Measurements from ENCODE around the gene MEGF6. TPM values are rescaled to one million over a fixed set of nuclear protein-coding genes. Genes with fewer than 3 reads are reported as not detected.

Gene MEGF6
- total RNA-seq, 1 donor: 102 TPM

DNA sequence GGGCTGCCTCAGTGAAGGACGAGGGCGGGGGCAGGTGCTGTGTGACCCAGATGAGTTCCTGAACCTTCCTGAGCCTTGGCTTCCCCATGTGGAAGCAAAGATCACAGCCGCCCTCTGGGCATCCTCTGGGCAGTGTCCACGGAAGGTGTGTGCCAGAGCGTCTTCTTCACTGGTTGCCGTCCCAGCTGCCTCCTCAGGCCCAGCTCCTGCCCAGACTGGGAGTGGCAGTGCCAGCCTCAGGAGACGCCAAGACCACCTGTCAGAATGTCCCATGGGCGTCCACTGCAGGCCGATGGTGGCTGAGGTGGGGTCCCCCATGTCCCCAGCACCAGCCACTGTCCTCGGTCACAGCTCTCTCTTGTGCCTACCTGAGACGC is 146.7 kb downstream of the MEGF6 start:
- DNase-seq (ENCODE audit: low read depth): no peak
- H3K4me3 ChIP-seq (ENCODE audit: low read depth, low read length): no peak overlapping the region
- TF ChIP-seq, protein P1, sequence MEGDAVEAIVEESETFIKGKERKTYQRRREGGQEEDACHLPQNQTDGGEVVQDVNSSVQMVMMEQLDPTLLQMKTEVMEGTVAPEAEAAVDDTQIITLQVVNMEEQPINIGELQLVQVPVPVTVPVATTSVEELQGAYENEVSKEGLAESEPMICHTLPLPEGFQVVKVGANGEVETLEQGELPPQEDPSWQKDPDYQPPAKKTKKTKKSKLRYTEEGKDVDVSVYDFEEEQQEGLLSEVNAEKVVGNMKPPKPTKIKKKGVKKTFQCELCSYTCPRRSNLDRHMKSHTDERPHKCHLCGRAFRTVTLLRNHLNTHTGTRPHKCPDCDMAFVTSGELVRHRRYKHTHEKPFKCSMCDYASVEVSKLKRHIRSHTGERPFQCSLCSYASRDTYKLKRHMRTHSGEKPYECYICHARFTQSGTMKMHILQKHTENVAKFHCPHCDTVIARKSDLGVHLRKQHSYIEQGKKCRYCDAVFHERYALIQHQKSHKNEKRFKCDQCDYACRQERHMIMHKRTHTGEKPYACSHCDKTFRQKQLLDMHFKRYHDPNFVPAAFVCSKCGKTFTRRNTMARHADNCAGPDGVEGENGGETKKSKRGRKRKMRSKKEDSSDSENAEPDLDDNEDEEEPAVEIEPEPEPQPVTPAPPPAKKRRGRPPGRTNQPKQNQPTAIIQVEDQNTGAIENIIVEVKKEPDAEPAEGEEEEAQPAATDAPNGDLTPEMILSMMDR (IDR thresholded peaks at IDR 0.05; ENCODE audit: insufficient read depth, low read length): no peak

DNA sequence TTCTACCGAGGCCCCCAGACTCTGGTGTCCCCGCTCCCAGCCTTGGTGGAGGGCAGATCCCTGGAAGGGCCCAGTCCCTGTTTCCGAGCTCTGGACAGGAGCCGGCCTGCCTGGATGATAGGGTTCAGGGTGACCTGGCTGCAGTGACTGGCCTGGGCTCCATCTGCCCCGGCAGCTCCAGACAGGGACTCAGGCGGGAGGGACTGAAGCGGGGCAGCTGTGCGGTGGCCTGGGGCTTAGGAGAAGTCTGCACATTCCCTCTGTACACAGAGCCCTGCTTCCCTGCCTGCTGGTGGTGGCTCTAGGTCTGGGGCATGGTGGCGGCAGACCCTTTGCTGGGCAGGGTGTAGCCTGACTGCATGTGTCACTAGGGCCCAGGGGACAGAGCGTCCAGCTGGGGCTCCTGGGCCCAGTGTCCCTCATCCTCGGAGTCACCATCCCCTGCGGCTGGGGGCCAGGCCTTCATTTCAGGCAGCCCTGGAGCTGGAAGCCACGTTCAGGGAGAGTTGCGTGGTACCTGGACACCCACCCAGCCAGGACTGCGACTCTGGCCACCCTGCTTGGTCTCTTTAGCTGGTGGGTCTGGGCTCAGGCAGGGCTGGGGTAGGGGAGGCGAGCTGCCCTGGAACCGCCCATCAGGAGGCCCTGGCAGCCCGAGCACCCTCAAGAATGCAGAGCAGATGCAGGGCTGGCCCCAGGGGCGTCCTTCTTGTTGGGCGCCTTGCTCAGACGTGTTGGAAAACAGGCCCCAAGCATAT is 147.2 kb downstream of the MEGF6 start:
- DNase-seq (ENCODE audit: low read depth): no peak
- TF ChIP-seq, protein P1 (IDR thresholded peaks at IDR 0.05; ENCODE audit: insufficient read depth, low read length): no peak
- no peak overlapping the region for H3K4me3 ChIP-seq (ENCODE audit: low read depth, low read length)

DNA sequence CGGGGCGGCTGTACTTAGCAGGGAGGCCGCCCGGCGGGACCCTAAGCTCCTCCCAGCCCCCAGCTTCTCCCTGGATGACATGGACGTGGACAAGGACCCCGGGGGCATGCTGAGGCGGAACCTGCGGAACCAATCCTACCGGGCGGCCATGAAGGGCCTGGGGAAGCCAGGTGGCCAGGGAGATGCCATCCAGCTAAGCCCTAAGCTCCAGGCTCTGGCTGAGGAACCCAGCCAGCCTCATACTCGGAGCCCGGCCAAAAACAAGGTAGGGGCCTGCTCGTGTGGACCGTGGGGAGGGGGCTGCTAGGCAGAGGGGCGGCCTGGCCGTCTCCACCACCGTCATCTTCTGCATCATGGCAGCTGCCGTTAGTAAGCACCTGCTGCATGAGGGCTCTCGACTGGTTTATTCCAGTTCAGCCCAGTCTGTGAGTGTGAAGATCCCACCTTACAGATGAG is 147.9 kb downstream of the MEGF6 start:
- TF ChIP-seq, protein P1 (IDR thresholded peaks at IDR 0.05; ENCODE audit: insufficient read depth, low read length): no peak
- DNase-seq (ENCODE audit: low read depth): no peak
- H3K4me3 ChIP-seq (ENCODE audit: low read depth, low read length): no peak overlapping the region

DNA sequence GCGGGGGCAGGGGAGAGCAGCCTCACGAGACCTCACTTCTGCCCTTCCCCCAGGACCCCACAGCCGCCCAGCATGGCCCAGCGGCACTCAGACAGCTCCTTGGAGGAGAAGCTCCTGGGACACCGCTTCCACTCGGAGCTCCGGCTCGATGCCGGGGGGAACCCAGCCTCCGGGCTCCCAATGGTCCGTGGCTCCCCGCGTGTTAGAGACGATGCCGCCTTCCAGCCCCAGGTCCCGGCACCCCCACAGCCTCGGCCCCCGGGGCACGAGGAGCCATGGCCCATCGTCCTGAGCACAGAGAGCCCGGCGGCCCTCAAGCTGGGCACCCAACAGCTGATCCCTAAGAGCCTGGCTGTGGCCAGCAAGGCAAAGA is 148.3 kb downstream of the MEGF6 start:
- no peak for DNase-seq (ENCODE audit: low read depth)
- H3K4me3 ChIP-seq (ENCODE audit: low read depth, low read length): no peak overlapping the region
- TF ChIP-seq, protein P1 (IDR thresholded peaks at IDR 0.05; ENCODE audit: insufficient read depth, low read length): no peak

DNA sequence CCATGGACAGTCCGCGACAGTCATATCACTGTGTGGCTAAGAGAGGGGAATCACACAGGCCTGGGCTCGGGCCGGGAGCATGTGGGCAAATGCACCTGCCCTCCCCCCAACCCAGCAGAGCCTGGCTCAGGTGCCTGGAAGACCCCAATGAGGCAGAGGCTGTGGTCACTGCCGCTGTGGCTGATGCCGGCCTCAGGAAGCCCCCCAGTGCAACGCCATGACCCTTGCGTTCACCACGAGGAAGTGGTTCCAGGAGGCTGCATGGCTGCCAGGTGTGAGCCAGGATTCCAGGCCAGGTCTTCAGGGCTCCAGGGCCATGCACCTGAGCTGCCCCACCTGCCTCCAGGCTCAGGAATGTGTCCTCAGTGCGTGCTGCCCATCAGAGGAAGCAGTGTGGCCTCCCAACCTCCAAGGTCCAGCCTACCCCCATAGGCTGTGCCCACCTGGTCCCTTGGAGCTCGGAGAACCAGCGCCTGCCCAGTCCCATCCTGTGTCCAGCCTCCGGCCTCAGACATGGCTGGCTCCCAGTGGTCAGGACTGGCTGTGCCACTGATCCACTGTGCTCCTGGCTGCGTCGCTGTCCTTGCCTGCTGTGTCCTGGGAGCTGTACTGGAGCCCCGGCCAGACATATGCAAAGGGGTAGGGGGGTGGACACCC is 148.8 kb downstream of the MEGF6 start:
- DNase-seq (ENCODE audit: low read depth): no peak
- TF ChIP-seq, protein P1 (IDR thresholded peaks at IDR 0.05; ENCODE audit: insufficient read depth, low read length): no peak
- no peak overlapping the region for H3K4me3 ChIP-seq (ENCODE audit: low read depth, low read length)

DNA sequence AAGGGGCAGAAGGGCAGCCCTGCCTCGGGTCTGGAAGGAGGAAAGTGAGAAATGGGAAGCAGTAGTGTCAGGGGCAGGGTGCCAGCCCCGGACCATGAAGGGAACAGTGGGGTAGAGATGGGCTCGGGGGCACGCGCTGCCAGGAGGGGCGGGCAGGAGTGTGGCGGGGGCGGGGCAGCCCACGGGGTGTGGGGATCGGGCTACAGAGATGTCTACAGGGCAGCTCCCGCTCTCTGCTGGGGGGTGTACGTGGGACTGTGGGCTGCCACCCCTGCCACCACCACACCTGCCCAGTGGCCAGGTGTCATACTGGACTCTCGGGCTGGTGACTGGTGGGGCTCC is 149.4 kb downstream of the MEGF6 start:
- TF ChIP-seq, protein P1 (IDR thresholded peaks at IDR 0.05; ENCODE audit: insufficient read depth, low read length): no peak
- no peak for DNase-seq (ENCODE audit: low read depth)
- H3K4me3 ChIP-seq (ENCODE audit: low read depth, low read length): no peak overlapping the region
